AML-193 (cell line): ENCODE measurements around the gene ME2.
A peak's percentile ranks its signal among the peaks of the same experiment; 100 is the strongest.
"Not testable (repeated sequence)": the region's sequence is repeated elsewhere in the genome, so short reads cannot be mapped to it uniquely, and the experiment has no call there.

ENCODE experiments used
- DNase-seq, 2 experiments: peaks; one replicate each; lab custom pipeline; 2025; lab: John Stamatoyannopoulos, UW

The ME2 gene

DNA sequence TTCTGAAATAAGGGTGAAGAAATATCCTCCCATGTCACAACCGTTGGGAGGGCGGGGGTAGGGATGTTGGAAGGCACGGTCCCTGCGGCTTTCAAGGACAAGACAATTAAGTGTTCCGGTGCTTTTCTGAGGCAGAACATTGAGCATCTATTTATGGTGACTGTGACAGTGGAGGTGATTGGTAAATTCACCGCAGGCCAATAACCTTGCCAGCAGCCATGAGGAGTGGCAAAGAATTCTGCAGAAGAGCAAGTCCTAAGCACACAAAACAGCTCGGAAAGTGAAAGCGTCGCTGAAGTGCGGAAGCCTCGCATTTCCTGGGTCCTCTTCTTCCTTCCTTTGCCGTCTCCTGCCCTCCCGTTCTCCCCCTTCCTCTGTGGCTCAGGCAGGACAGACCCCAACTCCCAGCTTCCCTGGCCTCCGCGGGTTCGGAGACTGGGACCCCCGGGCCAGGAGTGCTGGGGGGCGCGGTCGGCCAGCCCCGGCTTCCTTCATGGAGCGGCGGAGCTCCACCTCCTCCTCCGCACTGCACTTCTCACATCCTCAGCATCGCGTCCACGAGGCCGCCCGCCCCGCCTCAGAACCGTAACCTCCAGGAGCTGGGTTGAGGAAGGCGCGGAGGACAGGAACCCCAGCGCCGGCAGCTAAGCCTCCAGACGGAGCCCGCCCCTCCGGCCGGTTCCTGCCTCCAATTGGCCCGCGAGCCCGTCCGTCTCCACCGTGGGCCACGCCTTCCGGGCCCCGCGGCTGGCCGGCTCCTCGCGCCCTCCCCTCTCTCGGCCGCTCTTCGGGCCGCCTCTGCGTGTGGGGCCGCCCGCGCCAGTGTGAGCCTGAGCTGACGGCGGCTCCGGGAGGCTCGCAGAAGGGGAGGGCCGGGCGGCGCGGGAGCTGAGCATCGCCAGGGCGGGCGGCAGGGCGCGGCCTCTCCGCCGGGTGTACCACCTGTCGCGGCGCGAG is at the start of gene ME2:
Gene ME2, plus strand, starts transcription at position 774 of the 957 bp plus-strand sequence. CDS start 16,703 bp downstream, outside the sequence.
- peak; percentile 81 to 89 for DNase-seq

DNA sequence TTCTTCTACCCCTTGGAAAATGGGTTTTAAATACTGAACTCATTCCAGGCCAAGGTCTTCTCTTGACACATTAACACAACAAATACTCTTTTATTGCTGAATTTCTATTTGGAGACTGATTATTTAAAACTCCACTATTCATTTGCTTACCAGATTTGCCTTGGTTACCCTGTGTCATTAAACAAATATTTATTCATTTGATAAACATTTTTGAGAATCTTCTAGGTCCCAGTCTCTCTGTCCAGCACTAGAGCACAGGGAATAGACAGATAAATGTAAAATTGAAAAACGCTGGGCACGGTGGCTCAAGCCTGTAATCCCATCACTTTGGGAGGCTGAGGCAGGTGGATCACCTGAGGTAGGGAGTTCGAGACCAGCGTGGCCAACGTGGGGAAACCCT is 49.3 kb upstream of the ME2 start:
- DNase-seq = no peak

DNA sequence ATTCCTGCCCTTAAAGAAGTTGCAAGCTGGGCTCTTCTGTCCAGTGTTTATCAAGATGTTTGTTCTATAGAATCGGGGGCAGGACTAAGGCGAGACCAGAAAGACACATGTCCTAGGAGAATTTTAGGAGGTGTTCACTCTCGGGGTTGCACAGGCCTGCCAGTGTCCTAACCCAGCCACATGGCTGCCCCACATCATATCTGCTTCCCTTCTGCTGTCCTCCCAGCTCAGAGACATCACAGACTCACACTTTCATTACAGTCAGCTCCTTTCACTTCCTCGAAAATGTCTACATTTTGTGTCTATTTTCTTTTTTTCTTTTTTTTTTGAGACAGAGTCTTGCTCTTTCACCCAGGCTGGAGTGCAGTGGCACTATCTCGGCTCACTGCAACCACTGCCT is 48.4 kb upstream of the ME2 start:
- DNase-seq = no peak

DNA sequence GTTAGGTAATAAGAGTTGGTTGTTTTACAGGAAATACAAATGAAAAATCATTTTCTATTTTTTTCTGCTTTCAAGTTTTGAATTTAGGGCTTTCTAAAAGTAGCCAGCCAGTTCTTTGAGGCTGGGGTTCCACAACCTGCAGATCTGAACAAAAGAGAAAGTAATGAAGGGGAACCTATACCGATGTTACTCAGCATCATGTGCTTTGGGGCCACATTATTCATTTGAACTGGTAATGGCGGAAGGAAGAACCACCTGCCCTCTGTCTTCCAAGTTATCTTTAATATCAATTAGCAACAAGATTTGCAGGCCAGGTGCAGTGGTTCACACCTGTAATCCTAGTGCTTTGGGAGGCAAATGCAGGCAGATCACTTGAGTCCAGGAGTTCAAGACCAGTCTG is 46.2 kb upstream of the ME2 start:
- DNase-seq = no peak

DNA sequence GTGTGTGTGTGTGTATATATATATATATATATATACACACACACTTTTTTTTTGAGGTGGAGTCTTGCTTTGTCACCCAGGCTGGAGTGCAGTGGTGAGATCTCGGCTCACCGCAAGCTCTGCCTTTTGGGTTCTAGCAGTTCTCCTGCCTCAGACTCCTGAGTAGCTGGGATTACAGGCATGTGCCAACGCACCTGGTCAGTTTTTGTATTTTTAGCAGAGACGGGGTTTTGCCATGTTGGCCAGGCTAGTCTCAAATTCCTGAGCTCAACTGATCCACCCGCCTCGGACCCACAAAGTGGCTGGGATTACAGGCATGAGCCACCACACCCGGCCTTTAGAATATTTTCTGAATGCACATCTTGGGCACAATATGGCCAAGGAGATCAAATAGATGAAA is 45.4 kb upstream of the ME2 start:
- DNase-seq = not testable (repeated sequence)

DNA sequence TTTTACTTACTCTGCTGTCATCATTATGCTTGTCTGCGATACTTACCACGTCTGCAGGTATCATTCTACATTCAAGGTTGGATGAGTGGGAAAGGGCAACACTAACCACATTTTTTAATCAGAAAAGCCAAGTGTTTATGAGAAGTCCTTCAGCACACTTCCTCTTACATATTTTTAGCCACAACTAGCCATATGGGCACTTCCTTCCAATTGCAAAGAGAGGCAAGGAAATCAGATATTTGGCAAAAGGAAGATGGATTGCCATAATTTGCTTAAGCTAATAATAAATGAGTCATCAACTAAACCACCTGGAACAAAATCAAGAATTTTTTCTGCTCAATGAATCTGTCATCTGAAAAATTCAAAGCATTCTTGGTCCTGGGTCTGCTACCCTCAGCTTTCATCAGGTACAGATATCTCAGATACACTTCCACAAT is 42.4 kb upstream of the ME2 start:
- DNase-seq = peak; percentile 30 to 37

DNA sequence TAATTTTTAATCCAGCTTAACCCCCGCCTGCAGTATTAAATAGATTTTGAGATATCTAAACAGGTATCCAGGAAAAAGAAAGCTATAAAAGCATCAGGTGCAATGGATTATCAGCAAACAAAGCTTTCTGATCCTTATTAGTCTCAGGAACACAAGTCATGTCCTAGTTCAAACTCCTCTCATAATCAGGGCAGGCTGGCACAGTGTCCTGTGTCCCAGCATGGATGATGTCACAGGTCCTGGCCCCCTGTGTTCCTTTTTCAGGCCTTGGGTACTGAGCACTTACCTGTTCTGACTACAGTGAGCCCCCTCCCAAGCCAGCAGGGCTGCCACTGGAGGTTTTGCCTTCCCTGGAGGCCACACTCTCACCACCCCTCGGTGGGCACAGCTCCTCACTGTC is 39.6 kb upstream of the ME2 start:
- DNase-seq = no peak

DNA sequence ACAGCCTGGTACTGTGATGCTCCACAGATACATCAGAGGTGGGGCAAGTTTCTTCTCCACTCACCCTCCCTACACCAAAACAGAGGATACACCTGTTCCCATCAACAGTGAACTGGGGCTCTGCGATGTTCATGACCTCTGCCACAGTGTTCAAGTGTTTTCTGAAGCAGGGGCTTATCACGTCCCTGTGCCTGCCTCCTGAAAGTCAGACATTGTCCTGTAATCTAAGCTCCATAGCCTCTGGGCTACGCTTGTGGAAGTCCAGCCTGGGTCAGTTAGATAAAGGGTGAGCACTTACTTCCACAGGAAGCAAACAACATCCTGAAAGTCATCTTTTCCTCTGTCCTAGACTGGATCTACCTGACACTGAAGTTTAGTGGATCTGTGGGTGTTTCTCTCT is 38.9 kb upstream of the ME2 start:
- DNase-seq = no peak

DNA sequence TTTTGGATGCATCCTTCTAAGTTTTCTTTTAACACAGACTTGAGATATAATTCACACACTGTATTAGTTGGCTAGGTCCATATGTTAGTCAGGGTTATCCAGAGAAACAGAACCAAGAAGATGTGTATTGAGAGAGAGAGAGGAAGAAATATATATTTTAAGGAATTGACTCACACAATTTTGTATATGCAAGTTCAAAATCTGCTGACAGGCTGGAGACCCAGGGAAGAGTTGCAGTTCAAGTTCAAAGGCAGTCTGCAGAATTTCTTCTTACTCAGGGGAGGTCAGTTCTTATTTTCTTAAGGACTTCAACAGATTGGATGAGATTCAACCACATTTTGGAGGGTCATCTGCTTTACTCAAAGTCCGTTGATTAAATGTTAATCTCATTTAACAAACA is 36.1 kb upstream of the ME2 start:
- DNase-seq = no peak

DNA sequence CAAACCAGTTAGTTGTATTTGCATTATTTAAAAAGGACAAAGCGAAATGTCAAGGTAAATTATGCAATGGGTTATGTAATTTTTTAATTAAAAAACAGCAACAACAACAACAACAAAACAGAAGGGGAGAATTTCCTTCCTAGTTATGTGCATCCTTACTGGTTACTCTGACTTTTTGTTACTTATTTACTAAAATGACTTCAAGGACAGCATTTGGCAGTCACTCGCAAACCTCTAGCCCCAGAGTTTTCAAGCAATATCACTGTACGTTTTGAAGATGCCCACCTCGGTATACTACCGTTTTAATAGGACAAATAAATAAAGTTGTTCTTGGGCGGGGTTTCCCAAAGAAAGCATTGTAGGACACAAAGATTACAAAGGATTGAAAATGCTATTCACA is 34.4 kb upstream of the ME2 start:
- no peak for DNase-seq

DNA sequence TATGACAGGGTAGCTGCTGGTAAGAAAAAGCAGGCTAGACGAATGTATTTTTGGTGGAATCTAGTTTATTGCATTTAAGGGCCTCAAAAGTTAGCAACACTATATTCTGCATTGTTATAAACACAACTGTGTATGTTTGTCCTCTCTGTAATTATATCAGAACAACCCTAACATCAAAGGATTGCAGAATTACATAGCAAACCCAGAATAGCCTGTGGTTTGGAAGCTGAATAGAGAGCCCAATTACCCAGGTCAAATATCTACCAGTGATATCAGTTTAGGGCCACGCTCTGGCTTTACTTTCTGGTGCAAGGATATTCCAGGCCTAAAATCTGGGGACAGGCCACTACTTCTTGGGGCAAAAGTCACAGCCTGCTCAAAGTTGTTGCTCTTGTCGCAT is 34.0 kb upstream of the ME2 start:
- no peak for DNase-seq

DNA sequence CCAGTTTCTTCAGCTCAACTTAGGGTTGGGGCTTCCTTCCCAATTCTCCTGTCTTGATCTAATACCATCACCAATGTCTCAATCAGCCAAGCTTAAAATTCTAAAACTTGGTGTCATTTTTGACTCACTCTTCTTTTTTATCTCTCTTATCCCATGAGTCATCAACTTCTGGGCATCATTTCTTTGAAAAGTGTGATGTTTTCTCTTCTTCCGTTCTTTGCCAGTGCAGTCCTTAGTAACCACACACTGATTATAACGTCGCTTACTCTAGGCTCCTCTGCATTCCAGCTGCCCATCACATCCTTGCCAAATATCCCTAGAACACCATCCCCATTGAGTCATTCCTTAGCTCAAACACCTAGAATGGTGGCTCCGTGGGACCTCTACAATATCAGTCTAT is 31.7 kb upstream of the ME2 start:
- DNase-seq = no peak

DNA sequence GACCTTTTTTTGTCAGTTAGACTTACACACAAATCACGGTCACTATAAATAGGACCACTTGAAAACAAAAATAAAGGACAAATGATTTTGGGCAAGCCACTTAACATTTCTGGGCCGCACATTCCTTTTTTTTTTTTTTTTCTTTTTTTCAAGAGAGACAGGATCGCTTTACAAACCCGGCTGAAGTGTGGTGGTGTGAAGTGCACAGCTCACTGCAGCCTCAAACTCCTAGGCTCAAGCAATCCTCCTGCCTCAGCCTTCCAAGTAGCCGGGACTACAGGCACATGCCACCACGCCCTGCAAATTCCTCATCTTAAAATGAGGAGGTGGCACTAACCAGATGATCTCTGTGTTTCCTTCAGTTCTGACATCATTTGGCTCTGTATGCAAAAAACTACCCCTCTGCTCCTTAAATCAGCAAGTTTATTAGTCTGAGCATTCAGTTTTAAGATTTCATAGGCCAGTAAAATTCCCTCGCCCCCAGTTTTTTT is 30.8 kb upstream of the ME2 start:
- no peak for DNase-seq

DNA sequence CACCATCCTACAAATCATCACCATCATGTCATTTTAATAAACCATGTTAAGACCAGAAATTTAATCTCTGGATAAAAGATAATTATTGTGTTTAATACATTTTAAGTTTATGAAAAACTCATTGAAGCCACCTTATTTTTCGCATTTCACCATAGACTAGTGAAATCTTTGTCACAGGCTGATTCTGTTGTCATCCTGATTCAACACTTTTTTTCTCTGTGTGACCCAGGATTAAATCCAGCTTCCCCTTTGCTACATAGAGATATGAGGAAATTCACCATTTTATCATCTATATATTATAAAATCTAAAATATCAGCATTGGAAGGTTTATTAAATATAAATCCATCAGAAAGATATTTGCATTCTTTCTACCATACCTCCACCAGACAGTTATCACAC is 29.9 kb upstream of the ME2 start:
- no peak for DNase-seq

DNA sequence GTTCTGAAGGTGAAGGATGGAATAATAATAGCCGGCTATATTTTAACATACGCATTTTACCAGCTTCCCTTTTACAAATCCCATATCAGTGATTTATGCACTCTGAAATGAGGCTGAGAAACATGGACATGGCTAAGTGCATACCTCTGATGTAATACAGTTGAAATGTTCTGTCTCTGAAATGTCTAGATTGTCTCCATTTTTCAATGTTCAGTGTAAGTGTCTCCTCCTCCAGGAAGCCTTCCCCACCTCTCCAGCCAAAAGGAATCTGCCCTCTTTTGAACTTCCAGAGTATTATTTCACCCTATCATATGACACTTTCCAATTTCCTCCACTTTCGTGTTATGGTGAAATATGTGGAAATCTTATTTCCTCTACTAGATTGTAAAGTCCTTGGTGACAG is 29.5 kb upstream of the ME2 start:
- DNase-seq = no peak

DNA sequence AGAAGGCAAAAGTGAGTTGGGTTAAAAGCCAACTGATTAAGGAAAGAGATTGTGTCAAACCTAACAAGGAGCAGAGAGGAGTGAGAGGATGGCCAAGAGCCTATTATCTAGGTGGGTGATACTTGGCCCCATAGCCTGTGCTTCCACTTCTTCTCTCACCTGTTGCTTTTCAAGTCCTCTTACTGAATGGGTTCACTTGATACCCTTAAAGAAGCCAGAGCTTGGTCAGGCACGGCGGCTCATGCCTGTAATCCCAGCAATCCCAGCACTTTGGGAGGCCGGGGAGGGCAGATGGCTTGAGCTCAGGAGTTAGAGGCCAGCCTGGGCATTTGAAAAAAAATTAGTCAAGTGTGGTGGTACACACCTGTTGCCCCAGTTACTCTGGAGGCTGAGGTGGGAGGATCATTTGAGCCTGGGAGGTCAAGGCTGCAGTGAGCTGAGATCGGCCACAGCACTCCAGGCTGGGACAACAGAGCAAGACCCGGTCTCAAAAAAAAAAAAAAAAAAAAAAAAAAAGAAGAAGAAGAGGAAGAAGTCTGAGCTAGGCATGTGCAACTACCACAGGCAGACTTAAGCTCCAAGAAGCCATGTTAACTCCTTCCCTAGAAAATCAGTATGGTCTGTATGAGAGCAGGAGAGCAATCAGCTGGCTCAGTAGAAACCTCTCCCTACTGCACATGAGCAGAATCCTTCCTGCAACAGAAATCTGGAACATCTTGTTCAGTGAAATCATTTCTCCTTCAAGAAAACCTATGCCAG is 28.4 kb upstream of the ME2 start:
- no peak for DNase-seq

DNA sequence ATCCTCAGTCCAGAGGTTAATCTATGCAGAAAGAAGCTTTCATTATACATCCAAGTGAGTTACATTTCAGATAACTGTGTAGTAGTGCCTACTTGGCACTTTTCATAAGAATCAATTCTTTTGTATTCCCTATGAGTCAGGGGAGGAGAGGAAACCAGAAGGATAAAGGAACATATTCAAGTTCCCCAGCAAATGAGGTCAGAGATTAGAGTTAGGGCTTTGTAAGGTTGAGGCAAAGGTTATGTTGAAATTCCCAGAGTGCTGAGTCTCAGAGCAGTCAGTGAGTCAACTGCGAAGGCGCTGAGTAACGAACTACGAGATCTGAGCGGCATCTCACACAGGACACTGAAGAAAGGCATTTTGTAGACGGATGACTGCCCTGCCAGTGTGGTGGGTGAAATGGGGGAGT is 25.1 kb upstream of the ME2 start:
- no peak for DNase-seq

DNA sequence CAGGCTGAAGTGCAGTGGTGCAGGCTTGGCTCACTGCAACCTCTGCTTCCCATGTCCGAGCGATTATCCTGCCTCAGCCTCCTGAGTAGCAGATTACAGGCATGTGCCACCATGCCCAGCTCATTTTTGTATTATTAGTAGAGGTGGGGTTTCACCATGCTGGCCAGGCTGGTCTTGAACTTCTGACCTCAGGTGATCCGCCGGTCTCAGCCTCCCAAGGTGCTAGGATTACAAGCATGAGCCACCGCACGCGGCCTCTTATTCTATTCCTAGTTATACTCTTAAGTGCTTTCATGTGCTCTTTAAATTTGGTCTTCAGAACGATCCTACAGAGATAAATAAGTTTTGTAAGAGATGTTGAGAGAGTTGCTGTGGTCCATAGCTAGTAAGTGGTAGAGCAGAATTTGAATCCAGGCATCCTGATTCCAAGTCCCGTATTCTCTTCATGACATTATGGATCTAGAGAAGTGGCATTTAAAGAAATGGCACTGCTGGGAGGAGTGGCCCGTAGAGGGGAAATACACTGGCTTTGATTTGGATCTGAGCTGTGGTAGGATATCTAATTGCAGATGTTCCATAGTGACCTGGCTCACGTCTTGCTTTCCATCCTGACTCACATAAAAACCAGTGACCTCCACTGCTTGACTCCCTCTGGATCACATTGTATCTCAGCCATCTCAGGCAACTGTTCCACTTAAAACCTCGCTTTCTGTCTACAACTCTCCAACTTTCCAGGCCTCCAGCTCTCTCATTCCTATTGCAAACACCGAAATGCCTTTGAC is 22.8 kb upstream of the ME2 start:
- no peak for DNase-seq

DNA sequence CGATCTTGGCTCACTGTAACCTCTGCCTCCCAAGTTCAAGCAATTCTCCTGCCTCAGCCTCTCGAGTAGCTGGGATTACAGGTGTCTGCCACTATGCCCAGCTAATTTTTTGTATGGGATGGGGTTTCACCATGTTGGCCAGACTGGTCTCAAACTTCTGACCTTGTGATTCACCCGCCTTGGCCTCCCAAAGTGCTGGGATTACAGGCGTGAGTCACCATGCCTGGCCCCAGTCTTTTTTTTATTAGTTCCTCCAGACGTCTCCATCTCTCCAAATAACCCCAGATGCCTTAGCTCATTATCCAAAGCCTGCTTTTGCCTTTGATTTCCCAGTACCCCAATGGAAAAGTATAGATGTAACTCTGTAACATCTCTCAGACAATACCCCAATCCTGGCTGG is 21.8 kb upstream of the ME2 start:
- DNase-seq = not testable (repeated sequence)

DNA sequence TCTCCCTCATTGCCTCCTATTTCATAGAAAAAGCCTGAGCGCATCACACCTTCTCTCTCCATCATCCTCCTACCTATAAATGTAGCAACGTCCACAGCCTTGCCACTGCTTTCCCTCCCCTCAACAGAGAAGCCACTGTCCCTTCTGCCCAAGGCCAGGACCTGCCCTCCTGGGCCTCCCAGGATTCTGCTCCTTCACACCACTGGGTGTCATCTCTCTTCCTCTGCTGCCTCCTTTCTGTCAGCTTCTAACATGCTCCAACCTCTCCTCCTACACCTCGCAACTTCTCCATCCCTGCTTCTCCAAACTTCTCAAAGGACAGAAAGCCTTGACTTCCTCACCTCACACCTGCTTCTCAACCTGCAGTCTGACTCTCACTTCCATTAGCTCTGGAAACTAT is 21.2 kb upstream of the ME2 start:
- DNase-seq = peak in 1 of 2 experiments; percentile 6

DNA sequence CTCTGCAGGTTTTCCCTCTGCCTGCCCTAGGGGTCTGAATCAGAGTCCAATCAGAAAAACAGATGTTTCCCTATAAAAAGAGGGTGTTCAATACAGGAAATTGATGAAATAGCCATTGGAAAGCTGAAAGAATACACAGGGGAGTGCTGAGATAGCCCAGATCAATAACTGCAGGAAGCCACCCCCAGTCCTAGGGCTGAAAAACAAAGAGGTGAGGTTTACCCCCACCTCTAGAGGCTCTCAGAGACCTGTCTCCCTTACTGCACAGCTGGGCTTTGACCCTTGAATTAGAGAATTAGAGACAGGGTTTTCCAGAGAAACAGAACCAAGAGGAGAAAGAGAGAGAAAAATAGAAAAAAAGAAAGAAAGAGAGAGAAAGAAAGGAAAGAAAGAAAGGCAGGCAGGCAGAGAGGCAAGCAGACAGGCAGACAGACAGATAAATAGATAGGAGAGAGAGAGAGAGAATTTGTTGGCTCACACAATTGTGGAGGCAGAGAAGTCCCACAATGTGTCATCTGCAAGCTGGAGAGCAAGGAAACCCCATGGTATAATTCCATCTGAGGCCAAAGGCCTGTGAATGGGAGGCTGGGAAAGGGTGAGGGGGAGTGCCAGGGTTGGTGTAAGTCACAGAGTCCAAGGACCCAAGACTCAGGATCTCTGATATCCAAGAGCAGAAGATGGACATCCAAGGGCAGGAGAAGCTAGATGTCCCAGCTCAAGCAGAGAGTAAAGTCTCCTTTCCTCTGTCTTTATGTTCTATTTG is 18.9 kb upstream of the ME2 start:
- DNase-seq = no peak
